KOPT-K1 (cell line): ENCODE results near the gene IQCK.

Experiments used
- H3K27ac ChIP-seq: fragments of 200-600 bp; sonication (generic); 2 replicates; pipeline ENCODE4 v1.5.1; 2016; ENCODE audit warnings: antibody characterized with exemption, mild to moderate bottlenecking, low read depth, low read length; ENCODE audit not compliant: poor library complexity, severe bottlenecking
- H3K36me3 ChIP-seq: fragments of 200-600 bp; sonication (generic); 2 replicates; pipeline ENCODE4 v1.5.1; 2017; ENCODE audit warnings: antibody characterized with exemption, mild to moderate bottlenecking, low read length, moderate library complexity; ENCODE audit not compliant: insufficient read depth
- H3K9me3 ChIP-seq: fragments of 200-600 bp; sonication (generic); 2 replicates; pipeline ENCODE4 v1.5.1; 2017; ENCODE audit warnings: antibody characterized with exemption, low read length, mild to moderate bottlenecking; ENCODE audit not compliant: insufficient read depth, poor library complexity, severe bottlenecking

Gene IQCK

GRCh38 chr16:19835968-19836421, 117.9 kb downstream of the IQCK start:
- Histone ChIP-seq H3K36me3 (no peaks in the 10 kb centered on the region), H3K27ac (no peak overlapping the region), H3K9me3 (no peaks in the 10 kb centered on the region)

- Histone ChIP-seq H3K27ac (no peak overlapping the region), H3K9me3 (no peaks in the 10 kb centered on the region), H3K36me3 (no peaks in the 10 kb centered on the region)
Measured at GRCh38 chr16:19837331-19837980, 119.4 kb downstream of the IQCK start.

- H3K36me3 ChIP-seq = no peaks in the 10 kb centered on the region
- H3K27ac ChIP-seq = no peak overlapping the region
- H3K9me3 ChIP-seq = no peaks in the 10 kb centered on the region
Measured at GRCh38 chr16:19837984-19838707, 120.1 kb downstream of the IQCK start.

GRCh38 chr16:19840524-19841110, 122.5 kb downstream of the IQCK start:
- Histone ChIP-seq H3K36me3 (no peaks in the 10 kb centered on the region), H3K27ac (no peak overlapping the region), H3K9me3 (no peaks in the 10 kb centered on the region)

GRCh38 chr16:19841184-19841583, 123.1 kb downstream of the IQCK start:
- Histone ChIP-seq H3K9me3 (no peaks in the 10 kb centered on the region), H3K27ac (no peak overlapping the region), H3K36me3 (no peaks in the 10 kb centered on the region)

GRCh38 chr16:19842426-19843157, 124.5 kb downstream of the IQCK start:
- no peaks in the 10 kb centered on the region for H3K36me3 ChIP-seq
- no peaks in the 10 kb centered on the region for H3K9me3 ChIP-seq
- H3K27ac ChIP-seq = no peak overlapping the region

GRCh38 chr16:19843371-19843770, 125.3 kb downstream of the IQCK start:
- Histone ChIP-seq H3K36me3 (no peaks in the 10 kb centered on the region), H3K27ac (no peak overlapping the region), H3K9me3 (no peaks in the 10 kb centered on the region)

GRCh38 chr16:19844945-19845641, 127.0 kb downstream of the IQCK start:
- no peak overlapping the region for H3K27ac ChIP-seq
- no peaks in the 10 kb centered on the region for H3K9me3 ChIP-seq
- no peaks in the 10 kb centered on the region for H3K36me3 ChIP-seq

- H3K27ac ChIP-seq = no peak overlapping the region
Measured at GRCh38 chr16:19846436-19846835, 128.4 kb downstream of the IQCK start.

GRCh38 chr16:19848756-19849155, 130.7 kb downstream of the IQCK start:
- Histone ChIP-seq H3K9me3 (no peaks in the 10 kb centered on the region), H3K36me3 (no peaks in the 10 kb centered on the region), H3K27ac (no peak overlapping the region)

More at GRCh38 chr16:19846436-19846835, 128.4 kb downstream of the IQCK start:
- no peaks in the 10 kb centered on the region for H3K9me3 ChIP-seq
- no peaks in the 10 kb centered on the region for H3K36me3 ChIP-seq

GRCh38 chr16:19850131-19850817, 132.2 kb downstream of the IQCK start:
- no peaks in the 10 kb centered on the region for H3K36me3 ChIP-seq
- H3K9me3 ChIP-seq = no peaks in the 10 kb centered on the region
- H3K27ac ChIP-seq = no peak overlapping the region

- Histone ChIP-seq H3K36me3 (no peaks in the 10 kb centered on the region), H3K9me3 (no peaks in the 10 kb centered on the region), H3K27ac (no peak overlapping the region)
Measured at GRCh38 chr16:19851476-19851875, 133.4 kb downstream of the IQCK start.

GRCh38 chr16:19853132-19853741, 135.2 kb downstream of the IQCK start:
- Histone ChIP-seq H3K9me3 (no peaks in the 10 kb centered on the region), H3K27ac (no peak overlapping the region), H3K36me3 (no peaks in the 10 kb centered on the region)
